Astrocyte of the spinal cord (primary cell): ENCODE data around the gene ANKRD33B.

Experiments used
- DNase-seq: peaks from one replicate; pipeline ENCODE4 v3.0.0; 2011; ENCODE audit warnings: low read depth, low spot score
- H3K4me3 ChIP-seq: 2 replicates; pipeline ENCODE4 v1.5.1; 2011; ENCODE audit warnings: low read depth, mild to moderate bottlenecking, low read length, moderate library complexity
- in situ Hi-C: cut with HindIII; loops from 2 replicates; pipeline ENCODE4 v1.10.0; 2017; ENCODE audit warnings: low sequenced_read_pairs
- TF ChIP-seq, protein P1 (sequence below): IDR thresholded peaks from 2 replicates; pipeline ENCODE4 v1.5.1; 2012; ENCODE audit warnings: low read depth, mild to moderate bottlenecking, low read length, inconsistent platforms

The ANKRD33B gene

DNA sequence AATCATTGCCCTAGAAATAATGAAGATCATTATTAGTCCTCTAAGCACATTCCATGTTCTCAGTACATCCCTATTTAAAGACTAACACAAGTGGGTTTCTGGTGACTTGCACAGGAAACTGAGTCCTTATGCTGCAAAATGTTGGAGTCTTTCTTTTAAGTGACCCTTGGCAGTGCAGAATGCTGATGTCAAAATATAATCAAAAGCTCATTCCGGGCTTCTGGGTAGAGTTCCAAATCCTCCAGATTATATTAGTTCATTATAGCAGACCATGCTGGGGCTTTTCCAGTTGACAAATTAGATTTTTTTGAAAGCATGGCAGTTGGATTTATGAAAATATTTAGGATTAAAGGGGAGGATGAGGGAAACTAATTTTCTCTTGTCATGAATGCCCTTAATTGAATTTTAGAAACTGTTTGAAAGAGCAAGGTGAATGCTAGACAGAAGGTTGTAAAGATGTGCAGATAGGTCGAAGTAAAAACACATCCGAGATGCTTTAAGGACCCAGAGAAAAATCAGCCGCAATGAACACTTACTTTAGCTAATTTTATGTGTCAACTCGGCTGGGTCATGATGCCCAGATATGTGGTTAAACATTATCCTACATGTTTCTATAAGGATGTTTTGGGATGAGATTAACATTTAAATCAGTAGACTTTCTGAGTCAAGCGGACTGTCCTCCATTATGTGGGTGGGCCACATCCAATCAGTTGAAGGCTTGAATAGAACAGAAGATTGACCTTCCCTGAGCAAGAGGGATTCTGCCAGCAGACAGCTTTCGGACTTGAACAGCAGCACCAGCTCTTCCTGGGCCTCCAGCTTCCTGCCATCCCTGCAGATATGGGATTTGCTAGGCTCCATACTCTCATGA is 108.5 kb downstream of the ANKRD33B start:
- in situ Hi-C loops, result no loop called here
- no peak for DNase-seq
- TF ChIP-seq, protein P1, sequence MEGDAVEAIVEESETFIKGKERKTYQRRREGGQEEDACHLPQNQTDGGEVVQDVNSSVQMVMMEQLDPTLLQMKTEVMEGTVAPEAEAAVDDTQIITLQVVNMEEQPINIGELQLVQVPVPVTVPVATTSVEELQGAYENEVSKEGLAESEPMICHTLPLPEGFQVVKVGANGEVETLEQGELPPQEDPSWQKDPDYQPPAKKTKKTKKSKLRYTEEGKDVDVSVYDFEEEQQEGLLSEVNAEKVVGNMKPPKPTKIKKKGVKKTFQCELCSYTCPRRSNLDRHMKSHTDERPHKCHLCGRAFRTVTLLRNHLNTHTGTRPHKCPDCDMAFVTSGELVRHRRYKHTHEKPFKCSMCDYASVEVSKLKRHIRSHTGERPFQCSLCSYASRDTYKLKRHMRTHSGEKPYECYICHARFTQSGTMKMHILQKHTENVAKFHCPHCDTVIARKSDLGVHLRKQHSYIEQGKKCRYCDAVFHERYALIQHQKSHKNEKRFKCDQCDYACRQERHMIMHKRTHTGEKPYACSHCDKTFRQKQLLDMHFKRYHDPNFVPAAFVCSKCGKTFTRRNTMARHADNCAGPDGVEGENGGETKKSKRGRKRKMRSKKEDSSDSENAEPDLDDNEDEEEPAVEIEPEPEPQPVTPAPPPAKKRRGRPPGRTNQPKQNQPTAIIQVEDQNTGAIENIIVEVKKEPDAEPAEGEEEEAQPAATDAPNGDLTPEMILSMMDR, result no peak
- no peak overlapping the region for H3K4me3 ChIP-seq

DNA sequence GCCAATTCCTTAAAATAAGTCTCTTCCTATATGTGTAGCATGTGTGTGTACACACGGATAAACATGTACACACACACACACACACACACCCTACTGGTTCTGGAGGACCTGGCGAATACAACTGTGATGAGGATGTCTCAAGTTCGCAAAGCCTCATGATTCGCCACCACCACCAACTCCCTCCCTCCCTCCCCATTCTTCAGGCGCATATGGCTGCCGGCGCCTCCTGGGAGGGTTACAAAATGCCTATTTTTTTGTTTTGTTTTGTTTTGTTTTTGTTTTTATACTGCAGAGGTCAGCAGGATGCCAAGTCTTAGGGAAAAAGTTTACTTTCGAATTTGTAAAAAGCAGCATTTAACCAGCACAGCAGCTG is 109.1 kb downstream of the ANKRD33B start:
- TF ChIP-seq, protein P1, result no peak
- in situ Hi-C loops, result no loop called here
- DNase-seq, result no peak
- H3K4me3 ChIP-seq, result no peak overlapping the region

DNA sequence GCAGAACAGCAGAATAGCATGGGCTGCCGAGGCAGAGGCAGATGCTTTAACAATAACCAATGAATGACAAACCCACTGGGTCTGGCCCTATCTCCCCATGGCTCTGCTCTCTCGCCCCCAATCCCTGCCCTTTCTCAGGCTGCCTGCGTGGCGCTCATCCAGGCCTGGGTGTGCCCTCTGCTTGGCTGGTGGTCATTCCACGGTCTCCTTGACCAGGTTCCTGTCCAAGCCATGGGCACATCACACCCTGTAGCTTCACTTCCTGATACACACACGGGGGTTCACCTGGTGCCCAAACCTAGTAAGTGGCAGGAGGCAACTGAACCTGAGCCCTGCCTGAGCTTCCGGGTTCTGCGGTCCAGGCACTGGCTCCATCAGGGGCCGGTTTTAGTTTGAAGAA is 109.5 kb downstream of the ANKRD33B start:
- H3K4me3 ChIP-seq, result no peak overlapping the region
- TF ChIP-seq, protein P1, result no peak
- in situ Hi-C loops, result no loop called here

DNA sequence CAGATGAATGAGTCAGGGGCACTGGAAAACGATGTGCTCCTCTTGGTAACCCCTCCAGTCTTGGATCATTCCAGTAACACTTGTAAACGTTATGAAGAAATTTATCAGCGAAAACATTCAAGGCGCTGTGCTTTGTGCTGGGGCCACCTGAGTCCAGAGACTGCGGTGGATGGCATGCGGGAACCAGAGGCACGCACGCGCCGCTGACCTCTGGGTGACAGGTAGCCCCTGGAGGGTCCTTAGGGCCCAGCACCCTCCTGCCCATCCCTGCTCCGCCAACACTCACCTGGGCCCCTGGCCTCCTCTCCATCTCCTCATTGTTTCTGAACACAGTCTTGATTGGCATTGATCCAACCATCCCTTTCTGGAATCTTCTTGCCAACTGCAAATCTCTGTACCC is 110.2 kb downstream of the ANKRD33B start:
- in situ Hi-C loops, result no loop called here
- TF ChIP-seq, protein P1, result no peak
- DNase-seq, result no peak

More for the DNA sequence above, 109.5 kb downstream of the ANKRD33B start:
- DNase-seq, result no peak

DNA sequence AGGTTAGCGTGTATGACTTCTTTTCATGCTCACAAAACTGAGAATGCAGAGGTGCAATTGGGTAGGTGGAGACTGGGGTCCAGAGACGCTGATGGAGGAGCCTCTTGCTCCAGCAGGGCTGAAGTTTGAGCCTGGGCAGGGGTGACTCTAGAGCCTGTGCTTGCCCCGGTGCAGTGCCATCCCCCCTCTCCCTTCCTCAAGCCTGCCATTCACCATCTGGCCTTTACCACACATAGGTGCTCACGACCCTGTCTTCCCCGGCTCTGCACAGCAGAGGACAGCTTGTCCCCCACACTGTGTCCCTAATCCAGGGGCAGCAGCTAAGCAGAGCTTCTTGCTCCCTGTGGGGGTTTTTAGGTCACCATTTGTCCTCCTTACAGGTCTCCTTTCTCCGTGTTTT is 110.7 kb downstream of the ANKRD33B start:
- no peak for DNase-seq
- TF ChIP-seq, protein P1, result no peak
- in situ Hi-C loops, result no loop called here

More for the DNA sequence above, 110.2 kb downstream of the ANKRD33B start:
- H3K4me3 ChIP-seq, result no peak overlapping the region

DNA sequence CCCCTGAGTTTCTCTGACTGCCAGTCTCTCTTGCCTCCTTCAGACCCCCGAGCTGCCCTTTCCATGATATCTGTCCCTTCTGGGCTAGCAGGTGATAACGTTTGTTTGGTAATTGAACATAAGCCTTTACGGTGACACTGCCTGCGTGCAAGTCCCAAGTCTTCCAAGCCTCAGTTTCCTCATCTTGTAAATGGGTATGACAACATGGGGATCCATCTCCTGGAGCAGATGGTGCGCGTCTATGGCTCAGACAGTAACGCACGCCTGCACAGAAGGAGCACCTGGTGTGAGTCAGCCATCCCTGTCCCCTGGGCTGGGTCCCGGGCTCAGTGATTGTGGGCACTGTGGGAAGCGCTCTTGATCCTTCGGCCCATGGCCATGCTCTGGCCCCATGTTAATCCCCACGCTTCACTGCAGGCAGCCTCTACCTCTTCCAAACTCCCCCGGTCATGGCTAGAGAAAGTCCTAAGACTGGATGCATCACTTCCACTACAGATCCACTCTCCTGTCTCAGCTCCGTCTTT is 111.4 kb downstream of the ANKRD33B start:
- DNase-seq, result no peak
- in situ Hi-C loops, result no loop called here
- H3K4me3 ChIP-seq, result no peak overlapping the region
- TF ChIP-seq, protein P1, result no peak

More for the DNA sequence above, 110.7 kb downstream of the ANKRD33B start:
- H3K4me3 ChIP-seq, result no peak overlapping the region
